H1 (cell line): ENCODE measurements around the gene IL7R.
A peak's percentile ranks its signal among the peaks of the same experiment; 100 is the strongest.

ENCODE experiments used
- BCL11A ChIP-seq, 2 experiments: IDR thresholded peaks; one replicate each; pipeline ENCODE4 v1.6.1; 2011; ENCODE audit warnings: low read depth in 2 of 2, low read length in 2 of 2, mild to moderate bottlenecking in 2 of 2
- CEBPB ChIP-seq: IDR thresholded peaks from 2 replicates; pipeline ENCODE4 v1.6.1; 2012; ENCODE audit warnings: low read depth, low read length
- CTCF ChIP-seq, 3 experiments: IDR thresholded peaks; 1 replicate in 2 of 3; 2 replicates in 1 of 3; pipeline versions ENCODE4 v1.5.1 to v1.6.1; 2011; ENCODE audit warnings: low read length in 3 of 3, mild to moderate bottlenecking in 3 of 3, inconsistent platforms in 2 of 3, low read depth in 1 of 3, moderate library complexity in 1 of 3; ENCODE audit not compliant: insufficient read depth in 1 of 3; ENCODE audit errors: control extremely low read depth in 1 of 3
- EZH2 ChIP-seq: fragments of 200-600 bp; sonication (generic); IDR thresholded peaks from 2 replicates; pipeline ENCODE4 v1.7.1; 2012; ENCODE audit warnings: low read depth, mild to moderate bottlenecking, moderate library complexity, low read length, inconsistent platforms; ENCODE audit not compliant: severe bottlenecking
- HDAC2 ChIP-seq, 2 experiments: fragments of 300-600 bp in 1 of 2; sonication (generic) in 1 of 2; IDR thresholded peaks; 2 replicates each; pipeline ENCODE4 v1.6.1; 2011 to 2012; ENCODE audit warnings: low read depth in 2 of 2, low read length in 2 of 2, mild to moderate bottlenecking in 2 of 2, moderate library complexity in 2 of 2, borderline replicate concordance in 1 of 2, inconsistent platforms in 1 of 2
- POLR2A ChIP-seq, 2 experiments: IDR thresholded peaks; 1 replicate in 1 of 2; 2 replicates in 1 of 2; pipeline ENCODE4 v1.6.1; 2011; ENCODE audit warnings: low read depth in 2 of 2, low read length in 2 of 2, mild to moderate bottlenecking in 2 of 2; ENCODE audit errors: control extremely low read depth in 1 of 2
- POLR2AphosphoS5 ChIP-seq: IDR thresholded peaks from 2 replicates; pipeline ENCODE4 v1.6.1; 2011; ENCODE audit warnings: low read depth, low read length
- TAF1 ChIP-seq: IDR thresholded peaks from 2 replicates; pipeline ENCODE4 v1.6.1; 2011; ENCODE audit warnings: mild to moderate bottlenecking, low read depth, low read length

- TF ChIP-seq CTCF (IDR thresholded peaks at IDR 0.05; ENCODE audit: control extremely low read depth in 1 of 3, insufficient read depth in 1 of 3, low read depth in 1 of 3, low read length in 3 of 3): peak in 2 of 3 experiments; percentile 84 to 93; a peak in 3 of 4 replicates
- TF ChIP-seq TAF1: no peak
- TF ChIP-seq POLR2AphosphoS5: no peak
- TF ChIP-seq CEBPB: no peak
- TF ChIP-seq HDAC2 (IDR thresholded peaks at IDR 0.05; ENCODE audit: borderline replicate concordance in 1 of 2, low read depth in 2 of 2, low read length in 2 of 2): no peak
- no peak for TF ChIP-seq POLR2A (IDR thresholded peaks at IDR 0.05; ENCODE audit: control extremely low read depth in 1 of 2, low read depth in 2 of 2, low read length in 2 of 2)
- TF ChIP-seq BCL11A (IDR thresholded peaks at IDR 0.05; ENCODE audit: low read depth in 2 of 2, low read length in 2 of 2): no peak
- TF ChIP-seq EZH2: no peak
Measured at GRCh38 chr5:35926389-35927051, 69.8 kb downstream of the IL7R start.
